ENCODE measurements around the gene POLRMT.

DNA sequence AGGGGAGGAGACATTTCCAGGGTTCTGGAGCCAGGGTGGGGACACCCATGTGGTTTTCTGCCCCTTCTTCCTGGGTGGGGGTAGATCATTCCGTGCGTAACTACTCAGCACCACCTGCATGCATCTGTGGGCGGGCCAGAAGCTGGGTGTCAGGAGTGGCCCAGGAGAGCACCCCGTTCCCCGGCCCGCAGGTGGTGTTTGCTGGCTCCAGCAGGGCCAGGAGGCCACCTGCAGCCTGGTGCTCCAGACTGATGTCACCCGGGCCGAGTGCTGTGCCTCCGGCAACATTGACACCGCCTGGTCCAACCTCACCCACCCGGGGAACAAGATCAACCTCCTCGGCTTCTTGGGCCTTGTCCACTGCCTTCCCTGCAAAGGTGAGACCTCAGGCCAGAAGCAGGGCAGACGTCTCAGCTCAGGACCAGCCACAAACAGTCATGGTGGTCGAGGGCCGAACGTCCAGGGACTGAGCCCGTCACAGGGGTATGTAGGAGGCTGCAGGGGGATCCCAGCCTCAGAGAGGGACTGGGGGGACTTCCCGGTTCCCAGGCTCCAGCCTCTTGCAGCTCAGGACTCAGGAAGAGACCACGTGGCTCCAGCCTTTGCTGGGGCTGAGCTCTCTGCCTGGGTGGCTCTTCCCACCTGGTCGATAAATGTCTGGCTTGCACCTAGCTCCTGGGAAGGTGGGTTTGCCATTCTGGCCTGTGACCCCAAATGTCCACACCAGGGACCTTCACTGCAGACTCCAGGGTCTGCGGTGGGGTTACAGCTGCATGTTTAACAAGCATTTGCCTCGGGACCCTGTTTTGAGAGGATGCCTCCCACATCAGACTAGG is 44.5 kb upstream of the POLRMT start:
- TF ChIP-seq, protein P1, sequence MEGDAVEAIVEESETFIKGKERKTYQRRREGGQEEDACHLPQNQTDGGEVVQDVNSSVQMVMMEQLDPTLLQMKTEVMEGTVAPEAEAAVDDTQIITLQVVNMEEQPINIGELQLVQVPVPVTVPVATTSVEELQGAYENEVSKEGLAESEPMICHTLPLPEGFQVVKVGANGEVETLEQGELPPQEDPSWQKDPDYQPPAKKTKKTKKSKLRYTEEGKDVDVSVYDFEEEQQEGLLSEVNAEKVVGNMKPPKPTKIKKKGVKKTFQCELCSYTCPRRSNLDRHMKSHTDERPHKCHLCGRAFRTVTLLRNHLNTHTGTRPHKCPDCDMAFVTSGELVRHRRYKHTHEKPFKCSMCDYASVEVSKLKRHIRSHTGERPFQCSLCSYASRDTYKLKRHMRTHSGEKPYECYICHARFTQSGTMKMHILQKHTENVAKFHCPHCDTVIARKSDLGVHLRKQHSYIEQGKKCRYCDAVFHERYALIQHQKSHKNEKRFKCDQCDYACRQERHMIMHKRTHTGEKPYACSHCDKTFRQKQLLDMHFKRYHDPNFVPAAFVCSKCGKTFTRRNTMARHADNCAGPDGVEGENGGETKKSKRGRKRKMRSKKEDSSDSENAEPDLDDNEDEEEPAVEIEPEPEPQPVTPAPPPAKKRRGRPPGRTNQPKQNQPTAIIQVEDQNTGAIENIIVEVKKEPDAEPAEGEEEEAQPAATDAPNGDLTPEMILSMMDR (IDR thresholded peaks at IDR 0.05): no peak
- no peak for TF ChIP-seq POLR2A (IDR thresholded peaks at IDR 0.05)

Measured in heart left ventricle (tissue), 13 donors.